GM21526 (cell line): Measurements from ENCODE around the gene WRAP53.

ENCODE experiments used
- ATAC-seq: cut with Tn5 transposase; IDR thresholded peaks from one replicate; pipeline ENCODE4 v1.9.1; 2021; ENCODE audit warnings: moderate library complexity; ENCODE audit not compliant: unreplicated experiment, low FRiP score

The WRAP53 gene

DNA sequence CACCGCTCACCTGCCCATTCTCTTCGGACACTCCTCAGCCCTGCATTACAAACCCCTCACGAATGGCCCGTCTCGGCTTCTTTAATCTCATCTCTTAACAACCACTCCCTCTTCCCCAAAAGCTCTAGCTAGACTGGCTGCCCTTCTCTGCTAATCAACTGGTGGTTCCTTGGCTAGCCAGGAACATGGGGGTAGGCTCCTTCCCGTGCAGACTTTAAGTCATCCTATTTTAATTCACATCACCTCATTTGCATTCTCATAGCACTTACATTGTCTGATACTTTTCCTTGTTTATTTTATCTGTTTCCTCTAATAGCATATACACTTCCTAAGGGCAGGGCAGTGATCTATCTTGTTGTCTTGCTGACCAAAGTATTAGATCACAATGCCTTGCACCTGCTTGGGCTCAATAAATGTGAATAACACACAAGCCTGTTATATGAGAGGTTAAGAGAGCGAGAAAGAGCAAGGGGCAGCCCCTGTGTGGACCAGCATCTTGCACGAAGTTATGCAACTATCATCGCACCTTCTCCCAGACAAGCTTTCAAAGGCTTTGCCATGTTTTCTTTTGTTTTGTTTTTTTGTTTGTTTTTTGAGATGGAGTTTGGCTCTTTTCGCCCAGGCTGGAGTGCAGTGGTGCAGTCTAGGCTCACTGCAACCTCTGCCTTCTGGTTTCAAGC is 10.7 kb upstream of the WRAP53 start:
- no peak for ATAC-seq

DNA sequence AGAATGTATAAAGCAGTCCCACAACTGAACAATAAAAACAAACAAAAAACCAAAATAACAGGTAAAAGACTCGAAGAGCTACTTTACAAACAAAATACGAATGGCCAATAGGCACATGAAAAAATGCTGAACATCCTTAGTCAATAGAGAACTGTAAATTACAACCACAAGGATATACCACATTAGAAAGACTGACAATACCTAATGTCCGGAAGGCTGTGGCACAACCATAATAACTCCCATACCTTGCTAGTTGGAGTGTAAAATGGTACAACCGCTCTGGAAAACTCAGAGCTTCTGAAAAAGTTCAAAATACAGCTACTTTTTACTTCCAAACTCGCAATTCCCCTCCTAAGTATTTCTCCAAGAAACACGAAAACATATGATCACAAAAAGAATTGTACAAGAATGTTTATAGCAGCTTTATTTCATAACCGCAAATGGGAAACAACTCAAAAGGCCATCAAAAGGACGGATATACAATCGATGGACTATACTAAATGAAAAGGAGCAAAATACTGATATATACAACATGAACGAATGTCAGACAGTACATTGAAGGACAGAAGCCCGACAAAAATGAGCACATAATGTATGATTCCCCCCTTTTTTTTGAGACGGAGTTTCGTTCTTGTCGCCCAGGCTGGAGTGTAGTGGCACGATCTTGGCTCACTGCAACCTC is 3.3 kb upstream of the WRAP53 start:
- no peak for ATAC-seq

GRCh38 chr17:7685533-7686221 is 2.6 kb upstream of the WRAP53 start:
- peak; percentile 37 for ATAC-seq

DNA sequence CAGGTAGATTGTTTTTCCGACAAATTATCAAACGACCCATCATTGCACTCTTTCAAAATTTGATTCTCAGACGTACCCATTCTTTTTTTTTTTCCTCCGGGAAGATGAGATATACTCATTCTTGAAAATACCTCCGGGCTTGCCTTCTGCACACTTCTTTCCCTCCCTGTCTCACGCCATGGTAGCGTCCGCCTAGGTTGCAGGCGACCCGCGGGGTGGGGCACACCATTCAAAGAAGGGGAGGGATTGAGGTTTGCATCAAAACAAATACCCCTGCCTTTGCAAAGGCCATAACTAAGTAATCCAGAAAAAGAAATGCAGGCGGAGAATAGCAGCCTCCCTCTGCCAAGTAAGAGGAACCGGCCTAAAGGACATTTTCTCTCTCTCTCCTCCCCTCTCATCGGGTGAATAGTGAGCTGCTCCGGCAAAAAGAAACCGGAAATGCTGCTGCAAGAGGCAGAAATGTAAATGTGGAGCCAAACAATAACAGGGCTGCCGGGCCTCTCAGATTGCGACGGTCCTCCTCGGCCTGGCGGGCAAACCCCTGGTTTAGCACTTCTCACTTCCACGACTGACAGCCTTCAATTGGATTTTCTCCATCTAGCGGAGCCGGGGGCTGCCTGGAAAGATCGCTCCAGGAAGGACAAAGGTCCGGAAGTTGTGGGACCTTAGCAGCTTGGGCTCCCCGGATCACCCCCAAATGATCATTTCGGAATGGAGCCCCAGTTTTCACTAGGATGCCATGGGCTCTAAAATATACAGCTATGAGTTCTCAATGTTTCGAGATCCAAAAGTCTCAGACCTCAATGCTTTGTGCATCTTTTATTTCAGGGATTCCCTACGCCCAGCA is 1.8 kb upstream of the WRAP53 start:
- peak; percentile 43 for ATAC-seq

- peak; percentile 30 for ATAC-seq
Measured at GRCh38 chr17:7687072-7687907, 987 bp upstream of the WRAP53 start, which contains the start of gene TP53. Gene TP53 (minus strand): TSS chr17:7687490. CDS start chr17:7676594, 10,896 bp downstream.

- no peak for ATAC-seq
Measured at GRCh38 chr17:7688808-7689316, 585 bp downstream of the WRAP53 start.

GRCh38 chr17:7695586-7695985 is 7.3 kb downstream of the WRAP53 start:
- ATAC-seq, result no peak

DNA sequence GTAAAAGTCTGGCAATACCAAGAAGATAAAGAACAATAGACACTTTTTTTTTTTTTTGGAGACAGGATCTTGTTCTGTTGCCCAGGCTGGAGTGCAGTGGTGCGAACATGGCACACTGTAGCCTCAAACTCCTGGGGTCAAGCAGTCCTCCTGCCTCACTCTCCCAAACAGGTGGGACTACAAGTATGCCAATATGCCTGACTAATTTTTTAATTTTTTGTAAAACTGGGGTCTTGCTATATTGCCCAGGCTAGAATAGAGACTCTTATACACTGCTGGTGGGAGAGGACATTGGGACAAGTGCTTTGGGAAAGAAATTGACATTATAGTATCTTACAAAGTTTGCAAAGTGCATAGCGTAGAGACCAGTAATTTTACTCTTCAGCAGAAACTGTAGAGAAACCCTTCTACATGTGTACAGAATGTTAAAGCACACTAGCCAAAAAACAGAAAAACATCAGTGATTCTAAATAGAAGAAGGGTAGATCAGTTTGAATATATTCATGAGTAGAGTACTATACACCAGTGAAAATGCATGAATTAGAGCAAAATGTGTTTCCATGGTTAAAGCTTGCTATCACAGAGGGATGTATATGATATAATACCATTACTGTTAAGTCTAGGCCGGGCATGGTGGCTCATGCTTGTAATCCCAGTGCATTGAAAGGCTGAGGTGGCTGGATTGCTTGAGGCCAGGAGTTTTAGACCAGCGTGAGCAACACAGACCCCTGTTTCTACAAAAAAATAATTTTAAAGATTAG is 9.7 kb downstream of the WRAP53 start:
- ATAC-seq, result no peak

GRCh38 chr17:7700510-7700909 is 12.2 kb downstream of the WRAP53 start:
- ATAC-seq, result no peak

- no peak for ATAC-seq
Measured at GRCh38 chr17:7701681-7702080, 13.4 kb downstream of the WRAP53 start.

DNA sequence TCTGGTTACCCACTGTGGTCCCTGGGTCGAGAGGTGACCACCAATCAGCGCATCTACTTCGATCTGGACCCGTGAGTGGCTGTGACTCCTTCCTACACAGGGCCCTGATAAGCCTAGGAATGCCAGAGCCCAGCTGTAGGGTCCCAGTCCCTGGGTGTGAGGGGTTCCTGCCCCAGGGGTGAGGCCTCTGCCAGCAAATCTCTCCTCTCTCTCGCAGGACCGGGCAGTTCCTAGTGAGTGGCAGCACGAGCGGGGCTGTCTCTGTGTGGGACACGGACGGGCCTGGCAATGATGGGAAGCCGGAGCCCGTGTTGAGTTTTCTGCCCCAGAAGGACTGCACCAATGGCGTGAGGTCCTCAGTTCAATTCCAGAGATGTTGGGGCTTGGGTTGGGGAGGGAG is 14.5 kb downstream of the WRAP53 start:
- ATAC-seq, result no peak

DNA sequence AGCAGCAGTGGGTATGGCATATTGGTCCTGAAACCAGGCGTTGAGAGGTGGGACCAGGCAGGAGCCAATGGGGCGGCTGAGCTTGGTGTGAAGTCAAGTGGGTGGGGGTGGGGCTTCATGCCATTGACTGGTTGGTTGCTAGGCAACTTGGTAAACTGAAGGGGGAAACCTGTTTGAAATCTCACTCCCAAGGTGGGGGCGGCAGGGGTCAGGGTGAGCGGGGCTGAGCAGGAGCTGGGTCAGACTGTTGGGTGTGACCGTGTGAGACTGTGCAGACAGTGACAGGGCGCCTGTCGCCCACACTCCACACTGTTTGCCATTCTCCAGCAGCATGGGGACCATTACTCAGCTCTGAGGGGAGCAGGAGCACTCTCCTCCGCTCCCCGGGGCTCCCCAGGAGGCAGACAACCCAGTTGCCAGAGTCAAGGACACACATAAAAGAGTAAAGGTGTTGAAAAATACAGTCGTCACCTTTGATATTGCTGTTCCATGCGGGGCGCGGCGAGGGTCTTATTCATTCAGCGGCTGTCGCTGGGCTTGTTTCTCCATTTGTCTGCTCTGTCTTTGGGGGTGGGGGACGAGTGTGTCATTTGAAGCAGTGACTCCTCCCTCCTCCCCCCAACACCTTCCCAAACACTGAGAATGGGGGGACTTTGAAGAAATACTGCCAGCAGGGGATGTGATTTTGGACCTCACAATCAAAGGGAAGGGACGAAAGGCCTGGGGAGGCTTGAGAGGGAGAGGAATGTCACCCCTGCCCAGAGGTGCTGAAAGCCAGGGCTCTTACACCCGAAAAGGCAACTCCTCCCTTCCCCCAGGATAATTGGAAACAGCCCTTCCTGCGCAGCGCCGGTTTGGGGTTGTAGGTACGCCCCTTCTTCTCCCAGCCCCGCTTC is 15.6 kb downstream of the WRAP53 start:
- ATAC-seq, result no peak

DNA sequence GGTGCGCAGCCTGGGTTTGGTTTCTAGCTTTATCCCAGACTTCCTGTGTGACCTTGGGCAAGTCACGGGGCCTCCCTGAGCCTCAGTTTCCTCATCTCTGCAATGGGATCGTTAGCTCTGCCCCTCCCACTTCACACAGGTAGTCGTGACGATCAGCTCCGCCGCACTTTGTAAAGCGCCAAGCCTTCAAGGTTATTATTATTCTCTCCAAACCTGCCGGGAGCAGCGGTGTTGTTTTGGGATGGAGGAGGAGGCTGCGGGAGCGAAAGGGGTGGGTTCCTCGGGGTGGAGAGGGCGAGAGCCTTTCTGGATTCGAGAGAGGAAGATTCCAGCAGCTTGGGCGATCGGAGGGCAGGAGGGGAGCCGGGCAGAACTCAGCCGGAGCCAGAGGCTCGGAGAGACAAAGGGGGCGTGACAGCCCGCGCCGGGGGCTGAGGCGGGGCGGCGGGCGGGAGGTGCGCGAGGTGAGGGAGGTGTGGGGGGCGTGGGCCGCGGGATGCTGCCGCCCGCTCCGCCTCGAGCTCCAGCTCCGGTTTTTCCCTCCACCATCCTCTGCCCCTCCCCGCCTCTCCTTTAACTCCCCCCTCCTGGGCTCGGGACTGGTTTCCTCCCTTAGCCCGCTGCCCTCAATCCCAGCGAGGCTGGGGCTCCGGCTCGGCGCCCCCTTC is 16.5 kb downstream of the WRAP53 start, which contains the start of gene EFNB3:
EFNB3 (plus strand) TSS at position 602 of the 668 bp plus-strand sequence. CDS start 397 bp downstream, outside the sequence.
- no peak for ATAC-seq

DNA sequence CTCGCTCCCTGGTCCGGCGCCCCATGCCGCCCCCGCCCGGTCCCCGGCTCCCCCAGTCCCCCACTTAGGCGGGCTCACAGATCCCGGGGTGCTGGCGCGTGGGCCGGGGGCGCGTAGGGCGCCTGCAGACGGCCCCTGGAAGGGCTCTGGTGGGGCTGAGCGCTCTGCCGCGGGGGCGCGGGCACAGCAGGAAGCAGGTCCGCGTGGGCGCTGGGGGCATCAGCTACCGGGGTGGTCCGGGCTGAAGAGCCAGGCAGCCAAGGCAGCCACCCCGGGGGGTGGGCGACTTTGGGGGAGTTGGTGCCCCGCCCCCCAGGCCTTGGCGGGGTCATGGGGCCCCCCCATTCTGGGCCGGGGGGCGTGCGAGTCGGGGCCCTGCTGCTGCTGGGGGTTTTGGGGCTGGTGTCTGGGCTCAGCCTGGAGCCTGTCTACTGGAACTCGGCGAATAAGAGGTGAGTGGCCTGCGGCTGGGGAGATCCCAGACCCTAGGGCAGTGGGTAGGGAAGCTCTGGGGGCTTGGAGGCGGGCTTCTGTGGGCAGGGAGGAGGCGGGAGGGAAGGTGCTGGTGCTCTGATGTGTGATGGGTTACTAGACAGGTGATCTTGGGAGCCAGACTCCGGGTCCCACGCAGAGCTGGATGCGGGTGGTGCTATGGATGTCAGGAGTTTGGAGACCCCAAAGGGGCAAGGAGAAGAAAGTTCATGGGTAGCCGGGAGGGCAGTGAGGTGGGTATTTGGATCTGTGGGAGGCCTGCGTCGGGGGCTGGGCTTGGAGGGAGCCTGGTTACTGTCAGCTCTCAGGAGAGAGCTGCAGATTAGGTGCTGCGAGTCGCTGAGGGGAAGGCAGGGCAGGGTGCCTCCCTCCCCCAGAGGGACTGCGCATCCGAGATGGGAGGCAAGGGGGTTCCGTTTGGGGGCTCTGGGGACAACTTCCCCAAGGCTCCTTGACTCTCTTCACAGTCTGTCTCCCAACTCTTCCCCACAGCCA is 17.3 kb downstream of the WRAP53 start:
- ATAC-seq, result no peak

GRCh38 chr17:7706631-7707354 is 18.5 kb downstream of the WRAP53 start:
- no peak for ATAC-seq
